SK-N-SH (cell line): Measurements from ENCODE around the gene JAG1. TPM values are rescaled to one million over a fixed set of nuclear protein-coding genes. Genes with fewer than 3 reads are reported as not detected.
A peak's percentile ranks its signal among the peaks of the same experiment; 100 is the strongest.

Source experiments
- CTCF ChIA-PET: fragments of 300-600, 350-600 bp; formaldehyde crosslinking; extraction: SDS; loops from one replicate; lab custom pipeline; 2021; lab: Yijun Ruan, JAX
- POLR2A ChIA-PET: fragments of 350-600 bp; sonication (Branson Sonifier 250); formaldehyde crosslinking; extraction: SDS; loops from one replicate; lab custom pipeline; 2020; ENCODE audit warnings: antibody characterized with exemption, inconsistent platforms; lab: Yijun Ruan, JAX
- DNase-seq: peaks from one replicate; pipeline ENCODE4 v3.0.0; 2012
- H2AFZ ChIP-seq: fragments of 200-600 bp; sonication (generic); 2 replicates; pipeline ENCODE4 v1.8.1; 2016; ENCODE audit warnings: antibody characterized with exemption, mild to moderate bottlenecking, low read depth
- H3F3A ChIP-seq: fragments of 200-600 bp; sonication (generic); replicated peaks from 2 replicates; pipeline ENCODE3; 2016; ENCODE audit warnings: antibody characterized with exemption, mild to moderate bottlenecking; ENCODE audit not compliant: insufficient read depth
- H3K27ac ChIP-seq, 2 experiments: fragments of 200-500 bp in 1 of 2; fragments of 200-600 bp in 1 of 2; sonication (Bioruptor generic) in 1 of 2; sonication (generic), shearing (Covaris generic) in 1 of 2; 2 replicates each; pipeline versions ENCODE4 v1.5.1 to v1.6.1; 2014 to 2016; ENCODE audit warnings: low read depth in 2 of 2, inconsistent platforms in 1 of 2, low read length in 1 of 2, mild to moderate bottlenecking in 1 of 2, mixed read lengths in 1 of 2
- H3K27me3 ChIP-seq: fragments of 200-600 bp; sonication (generic), shearing (Covaris generic); 2 replicates; pipeline ENCODE4 v1.6.1; 2016; ENCODE audit warnings: mixed run types; ENCODE audit not compliant: insufficient read depth
- H3K36me3 ChIP-seq, 2 experiments: fragments of 200-500 bp in 1 of 2; fragments of 200-600 bp in 1 of 2; sonication (Bioruptor generic) in 1 of 2; sonication (generic) in 1 of 2; replicated peaks in 1 of 2; 2 replicates each; pipeline versions ENCODE3 to v1.5.1; 2014 to 2016; ENCODE audit warnings: low read length in 1 of 2, mild to moderate bottlenecking in 1 of 2; ENCODE audit not compliant: insufficient read depth in 2 of 2, control insufficient read depth in 1 of 2
- H3K4me1 ChIP-seq, 2 experiments: fragments of 200-500 bp in 1 of 2; fragments of 200-600 bp in 1 of 2; sonication (Bioruptor generic) in 1 of 2; sonication (generic), shearing (Covaris generic) in 1 of 2; 2 replicates each; pipeline versions ENCODE4 v1.5.1 to v1.6.1; 2014 to 2016; ENCODE audit warnings: low read depth in 1 of 2, low read length in 1 of 2, mixed run types in 1 of 2; ENCODE audit not compliant: insufficient read depth in 2 of 2, control insufficient read depth in 1 of 2
- H3K4me2 ChIP-seq: fragments of 200-600 bp; sonication (generic), shearing (Covaris generic); 2 replicates; pipeline ENCODE4 v1.6.1; 2017; ENCODE audit warnings: mixed run types
- H3K4me3 ChIP-seq, 2 experiments: fragments of 200-500 bp in 1 of 2; fragments of 200-600 bp in 1 of 2; sonication (Bioruptor generic) in 1 of 2; sonication (generic), shearing (Covaris generic) in 1 of 2; 2 replicates each; pipeline versions ENCODE4 v1.5.1 to v1.8.1; 2014 to 2016; ENCODE audit warnings: low read depth in 2 of 2, inconsistent platforms in 1 of 2, low read length in 1 of 2, mild to moderate bottlenecking in 1 of 2, mixed read lengths in 1 of 2, moderate library complexity in 1 of 2
- H3K79me2 ChIP-seq: fragments of 200-600 bp; sonication (generic); 2 replicates; pipeline ENCODE4 v1.8.1; 2017; ENCODE audit warnings: mild to moderate bottlenecking; ENCODE audit not compliant: insufficient read depth
- H3K9ac ChIP-seq: fragments of 200-600 bp; sonication (generic); 2 replicates; pipeline ENCODE4 v1.6.1; 2017; ENCODE audit warnings: mixed run types
- H3K9me2 ChIP-seq: fragments of 200-600 bp; sonication (generic); 2 replicates; pipeline ENCODE4 v1.6.1; 2017; ENCODE audit warnings: mixed run types
- H3K9me3 ChIP-seq: fragments of 200-600 bp; sonication (generic); 2 replicates; pipeline ENCODE4 v1.6.1; 2017; ENCODE audit warnings: mixed run types, mild to moderate bottlenecking, moderate library complexity
- H4K20me1 ChIP-seq: fragments of 200-600 bp; sonication (generic); 2 replicates; pipeline ENCODE4 v1.6.1; 2017; ENCODE audit warnings: mild to moderate bottlenecking, mixed run types; ENCODE audit not compliant: insufficient read depth
- ELF1 ChIP-seq: IDR thresholded peaks from 2 replicates; pipeline ENCODE4 v1.4.0; 2012
- EP300 ChIP-seq, 2 experiments: IDR thresholded peaks; 2 replicates each; pipeline versions ENCODE4 v1.4.0 to v1.6.1; 2012; ENCODE audit warnings: borderline replicate concordance in 1 of 2, low read depth in 1 of 2, low read length in 1 of 2
- EZH2phosphoT487 ChIP-seq: fragments of 200-600 bp; sonication (generic); IDR thresholded peaks from 2 replicates; pipeline ENCODE4 v1.6.1; 2017; ENCODE audit warnings: low read depth, mixed run types, mild to moderate bottlenecking, antibody characterized with exemption, moderate library complexity, borderline replicate concordance
- FOSL2 ChIP-seq: IDR thresholded peaks from 2 replicates; pipeline ENCODE4 v1.4.0; 2012; ENCODE audit warnings: low read depth, mild to moderate bottlenecking, moderate library complexity, borderline replicate concordance
- GABPA ChIP-seq: IDR thresholded peaks from 2 replicates; pipeline ENCODE4 v1.4.0; 2012; ENCODE audit warnings: low read depth, mild to moderate bottlenecking
- GATA2 ChIP-seq: sonication (generic); formaldehyde crosslinking; IDR thresholded peaks from 2 replicates; pipeline ENCODE4 v1.5.0; 2020; ENCODE audit warnings: mild to moderate bottlenecking, missing genetic modification reagents
- IRF3 ChIP-seq: fragments of 150-350 bp; IDR thresholded peaks from 2 replicates; pipeline ENCODE4 v1.6.1; 2016; ENCODE audit warnings: mild to moderate bottlenecking, low read depth, low read length
- JUND ChIP-seq: IDR thresholded peaks from 2 replicates; pipeline ENCODE4 v1.4.0; 2012
- MAX ChIP-seq: IDR thresholded peaks from 2 replicates; pipeline ENCODE4 v1.4.0; 2012; ENCODE audit warnings: low read depth
- MEF2A ChIP-seq: IDR thresholded peaks from 2 replicates; pipeline ENCODE4 v1.4.0; 2012; ENCODE audit warnings: low read depth, borderline replicate concordance
- NFIC ChIP-seq: IDR thresholded peaks from 2 replicates; pipeline ENCODE4 v1.4.0; 2012; ENCODE audit warnings: borderline replicate concordance
- NRF1 ChIP-seq: IDR thresholded peaks from 2 replicates; pipeline ENCODE4 v1.6.1; 2012; ENCODE audit warnings: low read depth, mild to moderate bottlenecking, low read length
- PBX3 ChIP-seq: IDR thresholded peaks from 2 replicates; pipeline ENCODE4; 2012
- RCOR1 ChIP-seq: fragments of 150-350 bp; IDR thresholded peaks from 2 replicates; pipeline ENCODE4 v1.6.1; 2017; ENCODE audit warnings: antibody characterized with exemption, low read length
- RFX5 ChIP-seq: IDR thresholded peaks from 2 replicates; pipeline ENCODE4 v1.6.1; 2012; ENCODE audit warnings: mild to moderate bottlenecking, improper control_type of control experiment, low read length
- RXRA ChIP-seq: IDR thresholded peaks from 2 replicates; pipeline ENCODE4 v1.4.0; 2012; ENCODE audit warnings: low read depth, mild to moderate bottlenecking, borderline replicate concordance
- SIN3A ChIP-seq: IDR thresholded peaks from 2 replicates; pipeline ENCODE4 v1.6.1; 2012; ENCODE audit warnings: low read depth, mild to moderate bottlenecking, low read length, moderate library complexity, borderline replicate concordance
- TAF1 ChIP-seq: IDR thresholded peaks from 2 replicates; pipeline ENCODE4 v1.6.1; 2012; ENCODE audit warnings: low read depth, mild to moderate bottlenecking, low read length, moderate library complexity, borderline replicate concordance
- TCF12 ChIP-seq: IDR thresholded peaks from 2 replicates; pipeline ENCODE4 v1.4.0; 2012
- TEAD4 ChIP-seq: IDR thresholded peaks from 2 replicates; pipeline ENCODE4 v1.4.0; 2012; ENCODE audit warnings: mild to moderate bottlenecking, borderline replicate concordance; ENCODE audit not compliant: insufficient read depth
- USF1 ChIP-seq: IDR thresholded peaks from 2 replicates; pipeline ENCODE4 v1.4.0; 2012; ENCODE audit warnings: low read depth, borderline replicate concordance
- USF2 ChIP-seq: fragments of 150-350 bp; IDR thresholded peaks from 2 replicates; pipeline ENCODE4 v1.6.1; 2017; ENCODE audit warnings: antibody characterized with exemption, low read length, low read depth, borderline replicate concordance
- YY1 ChIP-seq: IDR thresholded peaks from 2 replicates; pipeline ENCODE4 v1.4.0; 2012; ENCODE audit warnings: low read depth, mild to moderate bottlenecking
- WGBS: methylation state at CpG from one replicate; pipeline ENCODE4 v1.1.6; 2017; ENCODE audit warnings: low lambda C conversion rate; 5-methylcytosine and 5-hydroxymethylcytosine counted together
- polyA plus RNA-seq, 3 experiments: library from polyadenylated mRNA; depleted of rRNA; stranded (reverse); fragments of >200 nt; gene quantifications; 2 replicates each; pipeline ENCODE4 v1.2.3, GENCODE V29; 2012

JAG1 gene
- polyA plus RNA-seq, 1 of the 3 experiments (the other 2 are of a cell fraction), result 6.0 TPM

GRCh38 chr20:10591946-10592521 lies 81.8 kb downstream of the JAG1 start:
- no peaks in the 10 kb centered on the region for H3K9me3 ChIP-seq
- WGBS, result 41% methylated on average over 2 of the region's 2 CpGs
- no peaks in the 10 kb centered on the region for H3K79me2 ChIP-seq
- no peaks in the 10 kb centered on the region for H4K20me1 ChIP-seq
- no peaks in the 10 kb centered on the region for H3K9me2 ChIP-seq
- H3K9ac ChIP-seq, result peak overlapping the region; percentile 26; the same call in 1 of the 2 replicates
- no peak for DNase-seq
- H3K36me3 ChIP-seq, result no peaks in the 10 kb centered on the region
- no peak overlapping the region for H3K4me3 ChIP-seq
- H3K27me3 ChIP-seq, result no peaks in the 10 kb centered on the region
- POLR2A ChIA-PET, result interaction anchor here (0.6 kb wide), 1 partner anchor 27 kb away, joined by 3 read pairs; no protein-coding TSS in a partner anchor
- CTCF ChIA-PET, result no interaction called here
- no peak overlapping the region for H2AFZ ChIP-seq
- H3K4me1 ChIP-seq, result peaks cover 3 to 16% of the 10 kb centered on the region in 2 experiments
- peak overlapping the region in 1 of 2 experiments; percentile 94; a peak in 2 of 4 replicates for H3K27ac ChIP-seq
- 0 out of 2 replicates have a peak overlapping the region, but pooled peaks have one; percentile 11 for H3K4me2 ChIP-seq
- peaks cover 30% of the 10 kb centered on the region for H3F3A ChIP-seq
- TF ChIP-seq FOSL2, result peak; percentile 41; the same call in 1 of the 2 replicates
- TF ChIP-seq EP300 (IDR thresholded peaks at IDR 0.05; ENCODE audit: borderline replicate concordance in 1 of 2, low read depth in 1 of 2, low read length in 1 of 2), result peak in 1 of 2 experiments; percentile 31; a peak in 1 of 4 replicates
- TF ChIP-seq NRF1, result no peak
- peak; percentile 53 for TF ChIP-seq JUND
- peak; percentile 55; the same call in 1 of the 2 replicates for TF ChIP-seq NFIC
- TF ChIP-seq GABPA, result no peak
- peak; percentile 6; the same call in 1 of the 2 replicates for TF ChIP-seq PBX3
- TF ChIP-seq TEAD4, result 0 out of 2 replicates have a peak, but pooled peaks have one; percentile 32
- TF ChIP-seq TCF12, result peak; percentile 35; the same call in 1 of the 2 replicates
- no peak for TF ChIP-seq ELF1

- CTCF ChIA-PET, result no interaction called here
- TF ChIP-seq TAF1, result no peak
- TF ChIP-seq IRF3, result no peak
- TF ChIP-seq YY1, result no peak
- no peak for TF ChIP-seq SIN3A
- TF ChIP-seq ELF1, result no peak
- no peak for TF ChIP-seq NRF1
- no peak for TF ChIP-seq USF1
- TF ChIP-seq MEF2A, result no peak
- TF ChIP-seq RFX5, result no peak
- no peak for TF ChIP-seq MAX
- no peak for TF ChIP-seq RCOR1
- no peak for TF ChIP-seq USF2
- TF ChIP-seq EZH2phosphoT487, result no peak
- no peak for TF ChIP-seq RXRA
- TF ChIP-seq GATA2 (CRISPR knock-in tag), result no peak
- Histone ChIP-seq H3K27me3 (no peaks in the 10 kb centered on the region), H3K4me3 (no peak overlapping the region), H3K9me3 (no peaks in the 10 kb centered on the region), H2AFZ (no peak overlapping the region), H3K4me1 (peaks cover 3 to 16% of the 10 kb centered on the region in 2 experiments), H3K9ac (peak overlapping the region; percentile 26; the same call in 1 of the 2 replicates), H3K9me2 (no peaks in the 10 kb centered on the region), H3K36me3 (no peaks in the 10 kb centered on the region), H3K4me2 (no peak overlapping the region), H3K79me2 (no peaks in the 10 kb centered on the region), H3F3A (peaks cover 30% of the 10 kb centered on the region), H4K20me1 (no peaks in the 10 kb centered on the region), H3K27ac (peak overlapping the region in 1 of 2 experiments; percentile 94; a peak in 2 of 4 replicates)
- no peak for DNase-seq
- POLR2A ChIA-PET, result no interaction called here
- 96% methylated on average over 1 of the region's 1 CpG for WGBS
These were observed 82.7 kb downstream of the JAG1 start for GRCh38 chr20:10590950-10591671.
